ENCODE measurements around the gene HOXD9.

The HOXD9 gene

GRCh38 chr2:176167398-176167797 lies 44.9 kb downstream of the HOXD9 start:
- Histone ChIP-seq H3K4me3 (ENCODE audit: low read length, poor library complexity, severe bottlenecking) (no peak overlapping the region), H3K9ac (ENCODE audit: low read depth, low read length, poor library complexity, severe bottlenecking) (no peak overlapping the region), H3K79me2 (ENCODE audit: insufficient read depth, low read length) (no peaks in the 10 kb centered on the region), H3K4me1 (ENCODE audit: insufficient read depth, low read length, poor library complexity, severe bottlenecking) (no peaks in the 10 kb centered on the region), H3K4me2 (ENCODE audit: low read depth, low read length, poor library complexity, severe bottlenecking) (no peak overlapping the region), H3K9me3 (ENCODE audit: insufficient read depth, low read depth, low read length) (no peaks in the 10 kb centered on the region), H3K9me2 (replicated peaks; ENCODE audit: low read depth, low read length) (no peaks in the 10 kb centered on the region), H2AFZ (ENCODE audit: low read length) (no peak overlapping the region), H4K20me1 (ENCODE audit: insufficient read depth, low read length, poor library complexity, severe bottlenecking) (no peaks in the 10 kb centered on the region), H3F3A (ENCODE audit: low read depth) (no peaks in the 10 kb centered on the region), H3K36me3 (ENCODE audit: insufficient read depth, low read length) (no peaks in the 10 kb centered on the region), H3K27me3 (ENCODE audit: insufficient read depth, low read length, poor library complexity, severe bottlenecking) (no peaks in the 10 kb centered on the region)
- TF ChIP-seq, protein P1, sequence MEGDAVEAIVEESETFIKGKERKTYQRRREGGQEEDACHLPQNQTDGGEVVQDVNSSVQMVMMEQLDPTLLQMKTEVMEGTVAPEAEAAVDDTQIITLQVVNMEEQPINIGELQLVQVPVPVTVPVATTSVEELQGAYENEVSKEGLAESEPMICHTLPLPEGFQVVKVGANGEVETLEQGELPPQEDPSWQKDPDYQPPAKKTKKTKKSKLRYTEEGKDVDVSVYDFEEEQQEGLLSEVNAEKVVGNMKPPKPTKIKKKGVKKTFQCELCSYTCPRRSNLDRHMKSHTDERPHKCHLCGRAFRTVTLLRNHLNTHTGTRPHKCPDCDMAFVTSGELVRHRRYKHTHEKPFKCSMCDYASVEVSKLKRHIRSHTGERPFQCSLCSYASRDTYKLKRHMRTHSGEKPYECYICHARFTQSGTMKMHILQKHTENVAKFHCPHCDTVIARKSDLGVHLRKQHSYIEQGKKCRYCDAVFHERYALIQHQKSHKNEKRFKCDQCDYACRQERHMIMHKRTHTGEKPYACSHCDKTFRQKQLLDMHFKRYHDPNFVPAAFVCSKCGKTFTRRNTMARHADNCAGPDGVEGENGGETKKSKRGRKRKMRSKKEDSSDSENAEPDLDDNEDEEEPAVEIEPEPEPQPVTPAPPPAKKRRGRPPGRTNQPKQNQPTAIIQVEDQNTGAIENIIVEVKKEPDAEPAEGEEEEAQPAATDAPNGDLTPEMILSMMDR (conservative IDR thresholded peaks at IDR 0.05; ENCODE audit: low read length): no peak
- no peak for TF ChIP-seq EZH2phosphoT487 (IDR thresholded peaks at IDR 0.05; ENCODE audit: borderline replicate concordance)

DNA sequence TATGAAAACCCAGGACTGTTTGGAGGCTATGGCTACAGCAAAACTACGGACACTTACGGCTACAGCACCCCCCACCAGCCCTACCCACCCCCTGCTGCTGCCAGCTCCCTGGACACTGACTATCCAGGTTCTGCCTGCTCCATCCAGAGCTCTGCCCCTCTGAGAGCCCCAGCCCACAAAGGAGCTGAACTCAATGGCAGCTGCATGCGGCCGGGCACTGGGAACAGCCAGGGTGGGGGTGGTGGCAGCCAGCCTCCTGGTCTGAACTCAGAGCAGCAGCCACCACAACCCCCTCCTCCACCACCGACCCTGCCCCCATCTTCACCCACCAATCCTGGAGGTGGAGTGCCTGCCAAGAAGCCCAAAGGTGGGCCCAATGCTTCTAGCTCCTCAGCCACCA lies 46.7 kb downstream of the HOXD9 start:
- Histone ChIP-seq H3K9me2 (replicated peaks; ENCODE audit: low read depth, low read length) (no peaks in the 10 kb centered on the region), H3K9me3 (ENCODE audit: insufficient read depth, low read depth, low read length) (no peaks in the 10 kb centered on the region), H3K4me3 (ENCODE audit: low read length, poor library complexity, severe bottlenecking) (no peak overlapping the region), H3K9ac (ENCODE audit: low read depth, low read length, poor library complexity, severe bottlenecking) (no peak overlapping the region), H3F3A (ENCODE audit: low read depth) (no peaks in the 10 kb centered on the region), H3K27me3 (ENCODE audit: insufficient read depth, low read length, poor library complexity, severe bottlenecking) (peaks cover 6% of the 10 kb centered on the region), H3K4me1 (ENCODE audit: insufficient read depth, low read length, poor library complexity, severe bottlenecking) (no peaks in the 10 kb centered on the region), H2AFZ (ENCODE audit: low read length) (no peak overlapping the region), H4K20me1 (ENCODE audit: insufficient read depth, low read length, poor library complexity, severe bottlenecking) (no peaks in the 10 kb centered on the region), H3K36me3 (ENCODE audit: insufficient read depth, low read length) (no peaks in the 10 kb centered on the region), H3K79me2 (ENCODE audit: insufficient read depth, low read length) (no peaks in the 10 kb centered on the region), H3K4me2 (ENCODE audit: low read depth, low read length, poor library complexity, severe bottlenecking) (no peak overlapping the region)
- TF ChIP-seq EZH2phosphoT487 (IDR thresholded peaks at IDR 0.05; ENCODE audit: borderline replicate concordance): no peak
- TF ChIP-seq, protein P1 (conservative IDR thresholded peaks at IDR 0.05; ENCODE audit: low read length): no peak

DNA sequence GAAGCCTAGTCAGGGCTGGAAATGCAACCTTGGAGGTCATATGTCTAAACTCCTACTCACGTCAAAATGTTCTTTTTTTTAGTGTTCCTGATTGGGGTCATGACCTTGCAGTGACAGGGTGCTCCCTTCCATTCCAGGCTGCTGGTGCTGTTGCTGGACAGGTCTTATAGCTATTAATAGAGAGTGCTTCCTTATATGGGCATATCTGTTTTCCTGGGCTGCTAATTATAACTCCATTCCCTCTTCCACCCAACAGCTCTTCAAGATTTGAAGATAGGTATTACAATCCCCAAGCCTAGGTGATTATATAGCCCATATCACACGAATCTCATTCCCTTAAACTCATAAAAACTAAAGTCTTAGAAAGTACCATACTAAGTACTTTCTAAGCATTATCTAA lies 47.2 kb downstream of the HOXD9 start:
- H3F3A ChIP-seq (ENCODE audit: low read depth): no peaks in the 10 kb centered on the region
- H3K79me2 ChIP-seq (ENCODE audit: insufficient read depth, low read length): no peaks in the 10 kb centered on the region
- no peaks in the 10 kb centered on the region for H3K9me3 ChIP-seq (ENCODE audit: insufficient read depth, low read depth, low read length)
- H3K27me3 ChIP-seq (ENCODE audit: insufficient read depth, low read length, poor library complexity, severe bottlenecking): peaks cover 6% of the 10 kb centered on the region
- H3K9me2 ChIP-seq (replicated peaks; ENCODE audit: low read depth, low read length): no peaks in the 10 kb centered on the region
- no peak overlapping the region for H3K4me2 ChIP-seq (ENCODE audit: low read depth, low read length, poor library complexity, severe bottlenecking)
- TF ChIP-seq, protein P1 (conservative IDR thresholded peaks at IDR 0.05; ENCODE audit: low read length): no peak
- no peak for TF ChIP-seq EZH2phosphoT487 (IDR thresholded peaks at IDR 0.05; ENCODE audit: borderline replicate concordance)
- H2AFZ ChIP-seq (ENCODE audit: low read length): no peak overlapping the region
- H4K20me1 ChIP-seq (ENCODE audit: insufficient read depth, low read length, poor library complexity, severe bottlenecking): no peaks in the 10 kb centered on the region
- no peak overlapping the region for H3K4me3 ChIP-seq (ENCODE audit: low read length, poor library complexity, severe bottlenecking)
- H3K36me3 ChIP-seq (ENCODE audit: insufficient read depth, low read length): no peaks in the 10 kb centered on the region
- H3K9ac ChIP-seq (ENCODE audit: low read depth, low read length, poor library complexity, severe bottlenecking): no peak overlapping the region
- H3K4me1 ChIP-seq (ENCODE audit: insufficient read depth, low read length, poor library complexity, severe bottlenecking): no peaks in the 10 kb centered on the region

Measured in Loucy (cell line).